Measurements from ENCODE around the gene CRYGS. TPM values are rescaled to one million over a fixed set of nuclear protein-coding genes. Genes with fewer than 3 reads are reported as not detected.

CRYGS gene
- total RNA-seq, 1 experiment from 2014 or later: 4.3 TPM

DNA sequence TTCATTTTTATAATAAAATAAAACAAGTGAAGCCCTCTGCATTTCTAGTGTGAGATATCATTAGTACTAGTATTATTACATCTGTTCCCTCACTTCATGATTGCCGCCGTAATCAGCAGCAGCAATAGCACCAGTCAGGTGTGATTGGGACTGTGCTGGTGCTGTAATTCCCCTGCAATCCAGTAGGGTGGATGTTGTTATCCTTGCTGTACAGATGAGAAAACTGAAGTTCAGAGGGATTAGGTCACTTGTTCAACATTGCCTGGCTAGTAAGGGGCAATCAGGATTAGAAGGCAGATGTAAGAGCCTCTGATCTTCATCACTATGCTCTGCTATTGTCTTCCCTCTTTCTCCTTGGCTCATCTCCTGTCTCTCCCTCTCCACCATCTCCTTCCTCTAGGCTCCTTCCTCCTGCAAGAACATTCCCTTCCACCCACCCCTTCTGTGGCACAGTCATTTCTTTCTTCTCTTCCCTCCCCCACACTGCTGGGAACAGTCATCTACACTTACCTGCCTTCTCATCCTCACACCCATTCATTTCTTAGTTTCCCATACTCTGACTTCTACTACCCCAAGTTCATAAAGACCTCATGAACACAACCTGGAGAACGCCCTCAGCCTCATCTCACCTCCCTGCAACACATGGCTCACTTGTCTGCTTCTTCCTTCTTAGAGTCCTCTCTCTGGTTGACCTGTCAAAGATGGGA is 29.7 kb downstream of the CRYGS start:
- no peaks in the 10 kb centered on the region for H3K9me3 ChIP-seq (ENCODE audit: control insufficient read depth in 1 of 2, insufficient read depth in 1 of 2, low read depth in 1 of 2, low read length in 2 of 2)
- no peak overlapping the region for H3K4me3 ChIP-seq (replicated peaks in 1 of 2; ENCODE audit: low read depth in 1 of 2, low read length in 2 of 2)
- H3K27me3 ChIP-seq (ENCODE audit: insufficient read depth, low read length): peaks cover 44% of the 10 kb centered on the region; the same call in 1 of the 2 replicates
- H3K4me2 ChIP-seq (ENCODE audit: low read length): no peak overlapping the region
- no peak overlapping the region for H3K9ac ChIP-seq (ENCODE audit: low read length)
- RAD21 ChIA-PET (ENCODE audit: low non-redundant PET in 1 of 2, low total read pairs in 2 of 2, uncharacterized antibody in 2 of 2, unreplicated experiment in 2 of 2): no interaction called here
- TF ChIP-seq CTCF (IDR thresholded peaks at IDR 0.05 in 2 of 3, conservative IDR thresholded peaks at IDR 0.05 in 1 of 3; ENCODE audit: borderline replicate concordance in 1 of 3, insufficient read depth in 1 of 3, low read depth in 2 of 3, low read length in 2 of 3): peak in 2 of 3 experiments; percentile 60 to 67; a peak in 4 of 6 replicates
- TF ChIP-seq TCF7L2 (IDR thresholded peaks at IDR 0.05; ENCODE audit: borderline replicate concordance, extremely low read depth, insufficient read depth, insufficient read length): no peak
- TF ChIP-seq YY1 (IDR thresholded peaks at IDR 0.05; ENCODE audit: extremely low read depth, insufficient replicate concordance, low read depth, low read length): no peak
- no peak for TF ChIP-seq CBX3 (IDR thresholded peaks at IDR 0.05; ENCODE audit: low read depth)
- H3K79me2 ChIP-seq (ENCODE audit: insufficient read depth, low read length): no peaks in the 10 kb centered on the region
- H3K4me1 ChIP-seq (ENCODE audit: control insufficient read depth in 1 of 2, insufficient read depth in 2 of 2, low read length in 2 of 2): no peaks in the 10 kb centered on the region
- CTCF ChIA-PET: no interaction called here
- H4K20me1 ChIP-seq (ENCODE audit: insufficient read depth): no peaks in the 10 kb centered on the region
- H2AFZ ChIP-seq (ENCODE audit: low read depth, low read length, poor library complexity, severe bottlenecking): no peak overlapping the region
- POLR2A ChIA-PET: no interaction called here
- ATAC-seq: peak; percentile 95
- H3K36me3 ChIP-seq (ENCODE audit: control insufficient read depth in 1 of 2, insufficient read depth in 2 of 2, low read length in 2 of 2): no peaks in the 10 kb centered on the region
- no peak overlapping the region for H3K27ac ChIP-seq (ENCODE audit: low read depth, low read length)
- BruUV-seq (replicated peaks): no TSS peak
- intact Hi-C loops (cut with micrococcal nuclease): no loop called here
- H3K9me2 ChIP-seq (ENCODE audit: insufficient read depth): no peaks in the 10 kb centered on the region
- DNase-seq (ENCODE audit: low read depth, low spot score): peak; percentile 12

- CTCF ChIA-PET: no interaction called here
- Histone ChIP-seq H3K4me2 (ENCODE audit: low read length) (no peak overlapping the region), H3K79me2 (ENCODE audit: insufficient read depth, low read length) (no peaks in the 10 kb centered on the region), H3K4me1 (ENCODE audit: control insufficient read depth in 1 of 2, insufficient read depth in 2 of 2, low read length in 2 of 2) (no peaks in the 10 kb centered on the region), H3K36me3 (ENCODE audit: control insufficient read depth in 1 of 2, insufficient read depth in 2 of 2, low read length in 2 of 2) (no peaks in the 10 kb centered on the region), H3K27me3 (ENCODE audit: insufficient read depth, low read length) (peaks cover 39% of the 10 kb centered on the region; the same call in 1 of the 2 replicates), H3K4me3 (replicated peaks in 1 of 2; ENCODE audit: low read depth in 1 of 2, low read length in 2 of 2) (no peak overlapping the region), H4K20me1 (ENCODE audit: insufficient read depth) (no peaks in the 10 kb centered on the region), H2AFZ (ENCODE audit: low read depth, low read length, poor library complexity, severe bottlenecking) (no peak overlapping the region), H3K9me2 (ENCODE audit: insufficient read depth) (no peaks in the 10 kb centered on the region), H3K9me3 (ENCODE audit: control insufficient read depth in 1 of 2, insufficient read depth in 1 of 2, low read depth in 1 of 2, low read length in 2 of 2) (no peaks in the 10 kb centered on the region), H3K9ac (ENCODE audit: low read length) (no peak overlapping the region), H3K27ac (ENCODE audit: low read depth, low read length) (no peak overlapping the region)
- ATAC-seq: no peak
- POLR2A ChIA-PET: no interaction called here
- intact Hi-C loops (cut with micrococcal nuclease): no loop called here
- RAD21 ChIA-PET (ENCODE audit: low non-redundant PET in 1 of 2, low total read pairs in 2 of 2, uncharacterized antibody in 2 of 2, unreplicated experiment in 2 of 2): no interaction called here
- DNase-seq (ENCODE audit: low read depth, low spot score): no peak
- BruUV-seq (replicated peaks): no TSS peak
- no peak for TF ChIP-seq EGR1 (IDR thresholded peaks at IDR 0.05; ENCODE audit: low read depth)
- no peak for TF ChIP-seq CEBPB (IDR thresholded peaks at IDR 0.05; ENCODE audit: low read depth)
- no peak for TF ChIP-seq EZH2 (IDR thresholded peaks at IDR 0.05)
- TF ChIP-seq SRF (IDR thresholded peaks at IDR 0.05; ENCODE audit: low read depth): no peak
- TF ChIP-seq ZNF274 (IDR thresholded peaks at IDR 0.05; ENCODE audit: low read depth, low read length): no peak
- TF ChIP-seq, protein P1, sequence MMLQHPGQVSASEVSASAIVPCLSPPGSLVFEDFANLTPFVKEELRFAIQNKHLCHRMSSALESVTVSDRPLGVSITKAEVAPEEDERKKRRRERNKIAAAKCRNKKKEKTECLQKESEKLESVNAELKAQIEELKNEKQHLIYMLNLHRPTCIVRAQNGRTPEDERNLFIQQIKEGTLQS (IDR thresholded peaks at IDR 0.05): no peak
- TF ChIP-seq CTCF (IDR thresholded peaks at IDR 0.05 in 2 of 3, conservative IDR thresholded peaks at IDR 0.05 in 1 of 3; ENCODE audit: borderline replicate concordance in 1 of 3, insufficient read depth in 1 of 3, low read depth in 2 of 3, low read length in 2 of 3): no peak
- TF ChIP-seq, protein P2, sequence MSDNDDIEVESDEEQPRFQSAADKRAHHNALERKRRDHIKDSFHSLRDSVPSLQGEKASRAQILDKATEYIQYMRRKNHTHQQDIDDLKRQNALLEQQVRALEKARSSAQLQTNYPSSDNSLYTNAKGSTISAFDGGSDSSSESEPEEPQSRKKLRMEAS (IDR thresholded peaks at IDR 0.05): no peak
Observed at GRCh38 chr3:186513386-186513785, 30.8 kb downstream of the CRYGS start.

All from HCT116 (cell line).